EL (cell line): ENCODE data around the gene TEX22.

Experiments
- DNase-seq: peaks from one replicate; pipeline ENCODE4 v3.0.0-alpha.2; 2016

TEX22 gene

GRCh38 chr14:105367116-105368031 is 31.0 kb upstream of the TEX22 start:
- no peak for DNase-seq

- no peak for DNase-seq
Measured at GRCh38 chr14:105368032-105368417, 30.3 kb upstream of the TEX22 start.

- no peak for DNase-seq
Measured at GRCh38 chr14:105368426-105368825, 29.9 kb upstream of the TEX22 start.

GRCh38 chr14:105368910-105369652 is 29.3 kb upstream of the TEX22 start:
- DNase-seq: no peak

DNA sequence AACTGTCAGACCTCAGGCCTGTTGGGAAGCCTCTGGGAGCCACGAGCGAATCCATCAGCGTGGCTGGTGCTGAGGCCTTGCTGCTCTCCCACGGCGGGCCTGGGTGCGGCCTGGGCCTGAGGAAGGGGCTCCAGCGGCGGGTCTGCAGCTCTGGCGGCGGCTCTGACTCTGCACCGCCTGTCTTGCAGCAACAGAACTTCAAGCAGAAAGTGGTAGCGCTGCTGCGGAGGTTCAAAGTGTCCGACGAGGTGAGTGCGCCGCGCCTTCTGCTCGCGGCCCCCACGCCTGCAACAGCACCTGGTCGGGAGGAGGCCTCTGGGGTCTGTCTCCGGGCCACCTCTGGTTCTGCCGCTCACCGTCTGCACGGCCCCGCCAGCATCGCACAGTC is 28.7 kb upstream of the TEX22 start:
- no peak for DNase-seq

GRCh38 chr14:105374389-105374788 is 23.9 kb upstream of the TEX22 start:
- no peak for DNase-seq

GRCh38 chr14:105375635-105376057 is 22.7 kb upstream of the TEX22 start:
- no peak for DNase-seq

DNA sequence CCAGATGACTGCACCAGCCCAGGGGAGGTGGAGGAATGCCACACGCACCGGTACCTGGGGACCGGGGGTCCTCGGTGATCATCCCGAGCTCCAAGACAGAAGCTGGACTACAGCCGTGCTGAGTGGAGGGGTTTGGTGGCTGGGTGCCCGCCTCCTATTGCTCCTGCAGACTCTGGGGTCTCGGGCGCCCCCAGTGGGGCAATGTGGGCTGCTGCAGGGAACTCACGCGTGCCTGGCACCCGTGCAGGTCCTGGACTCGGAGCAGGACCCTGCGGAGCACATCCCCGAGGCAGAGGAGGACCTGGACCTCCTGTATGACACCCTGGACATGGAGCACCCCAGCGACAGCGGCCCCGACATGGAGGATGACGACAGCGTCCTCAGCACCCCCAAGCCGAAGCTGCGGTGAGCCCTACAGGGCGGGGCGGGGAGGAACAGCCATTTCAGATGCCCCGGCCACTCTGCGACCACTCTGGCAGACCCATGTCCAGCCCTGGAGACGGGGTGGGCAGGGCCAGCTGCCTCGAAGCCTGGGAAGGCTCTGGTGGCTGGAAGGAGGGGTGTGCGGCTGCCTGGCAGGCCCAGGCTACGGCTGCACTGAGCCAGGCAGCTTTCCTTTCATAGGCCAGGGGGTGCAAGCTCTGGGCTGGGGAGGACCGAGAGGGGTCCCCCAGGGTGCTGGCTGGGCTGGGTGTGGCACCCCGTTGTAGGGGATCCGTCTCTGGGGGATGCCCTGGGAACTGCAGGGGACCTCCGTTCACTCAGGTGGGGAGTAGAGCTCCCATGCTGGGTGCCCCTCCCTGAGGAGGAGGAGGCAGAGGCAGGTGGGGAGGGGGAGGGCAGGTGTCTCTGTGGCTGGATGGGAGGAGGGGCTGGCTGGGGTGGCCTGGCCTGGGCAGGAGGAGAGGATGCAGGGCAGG is 21.6 kb upstream of the TEX22 start:
- no peak for DNase-seq

DNA sequence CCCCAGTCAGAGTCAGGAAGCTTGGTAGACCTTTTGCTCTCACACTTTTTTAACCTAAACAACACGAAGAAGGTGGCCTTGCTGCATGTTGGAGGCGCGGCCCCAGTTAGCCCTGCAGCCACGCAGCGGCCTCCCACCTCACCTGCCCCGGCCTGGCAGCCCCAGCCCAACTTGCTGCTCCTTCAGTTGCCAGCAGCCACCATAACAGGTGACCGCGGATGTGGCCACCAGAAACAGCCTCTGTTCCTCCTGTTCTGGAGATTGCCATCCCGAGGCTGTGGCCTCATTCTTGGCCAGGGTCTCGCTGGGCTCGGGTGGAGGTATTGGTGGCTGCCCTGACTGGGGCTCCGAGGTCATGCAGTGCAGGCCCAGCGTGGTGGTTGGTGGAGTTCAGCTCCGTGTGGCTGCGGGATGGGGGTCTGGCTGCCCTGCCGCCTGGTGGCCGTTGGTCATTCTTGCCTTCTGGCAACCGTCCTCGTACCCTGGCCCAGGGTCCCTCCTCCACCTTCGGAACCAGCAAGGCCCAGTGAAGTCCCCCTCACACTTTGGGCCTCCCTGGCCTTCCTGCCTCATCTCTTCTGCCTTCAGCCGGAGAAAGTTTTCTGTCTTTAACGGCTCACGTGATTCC is 20.7 kb upstream of the TEX22 start:
- DNase-seq: no peak

GRCh38 chr14:105378199-105378598 is 20.1 kb upstream of the TEX22 start:
- DNase-seq: no peak

GRCh38 chr14:105378873-105379685 is 19.3 kb upstream of the TEX22 start:
- DNase-seq: no peak

DNA sequence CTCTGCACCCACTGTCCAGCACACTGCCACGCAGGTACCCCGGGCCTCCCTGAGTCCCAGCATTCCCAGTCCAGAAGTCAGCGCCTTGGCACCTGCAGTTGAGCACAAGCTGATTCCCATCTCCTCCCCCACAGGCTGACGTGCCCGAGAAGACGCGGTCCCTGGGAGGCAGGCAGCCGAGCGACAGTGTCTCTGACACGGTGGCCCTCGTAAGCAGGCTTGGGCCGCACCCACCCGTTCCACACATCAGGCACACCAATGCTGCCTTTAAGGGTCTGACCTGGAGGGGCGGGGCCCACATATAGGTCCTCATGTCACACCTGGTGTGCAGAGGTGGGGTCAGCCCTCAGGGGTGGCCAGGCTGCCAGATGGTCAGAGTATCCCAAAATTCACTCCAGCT is 18.4 kb upstream of the TEX22 start:
- no peak for DNase-seq

DNA sequence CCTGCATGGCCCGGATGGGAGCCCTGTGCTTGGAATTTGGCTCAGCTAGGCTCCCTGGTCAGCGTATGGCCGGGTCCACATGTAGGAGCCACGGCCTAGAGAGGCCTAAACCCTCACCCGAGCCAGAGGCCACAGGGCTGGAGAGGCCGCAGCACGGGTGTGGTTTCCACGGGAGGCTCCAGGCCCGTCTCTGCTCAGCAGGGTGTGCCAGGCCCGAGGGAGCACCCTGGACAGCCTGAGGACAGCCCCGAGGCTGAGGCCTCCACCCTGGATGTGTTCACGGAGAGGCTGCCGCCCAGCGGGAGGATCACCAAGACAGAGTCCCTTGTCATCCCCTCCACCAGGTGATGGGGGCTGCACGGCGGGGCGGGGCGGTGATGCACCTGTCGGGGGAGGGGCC is 17.6 kb upstream of the TEX22 start:
- no peak for DNase-seq

DNA sequence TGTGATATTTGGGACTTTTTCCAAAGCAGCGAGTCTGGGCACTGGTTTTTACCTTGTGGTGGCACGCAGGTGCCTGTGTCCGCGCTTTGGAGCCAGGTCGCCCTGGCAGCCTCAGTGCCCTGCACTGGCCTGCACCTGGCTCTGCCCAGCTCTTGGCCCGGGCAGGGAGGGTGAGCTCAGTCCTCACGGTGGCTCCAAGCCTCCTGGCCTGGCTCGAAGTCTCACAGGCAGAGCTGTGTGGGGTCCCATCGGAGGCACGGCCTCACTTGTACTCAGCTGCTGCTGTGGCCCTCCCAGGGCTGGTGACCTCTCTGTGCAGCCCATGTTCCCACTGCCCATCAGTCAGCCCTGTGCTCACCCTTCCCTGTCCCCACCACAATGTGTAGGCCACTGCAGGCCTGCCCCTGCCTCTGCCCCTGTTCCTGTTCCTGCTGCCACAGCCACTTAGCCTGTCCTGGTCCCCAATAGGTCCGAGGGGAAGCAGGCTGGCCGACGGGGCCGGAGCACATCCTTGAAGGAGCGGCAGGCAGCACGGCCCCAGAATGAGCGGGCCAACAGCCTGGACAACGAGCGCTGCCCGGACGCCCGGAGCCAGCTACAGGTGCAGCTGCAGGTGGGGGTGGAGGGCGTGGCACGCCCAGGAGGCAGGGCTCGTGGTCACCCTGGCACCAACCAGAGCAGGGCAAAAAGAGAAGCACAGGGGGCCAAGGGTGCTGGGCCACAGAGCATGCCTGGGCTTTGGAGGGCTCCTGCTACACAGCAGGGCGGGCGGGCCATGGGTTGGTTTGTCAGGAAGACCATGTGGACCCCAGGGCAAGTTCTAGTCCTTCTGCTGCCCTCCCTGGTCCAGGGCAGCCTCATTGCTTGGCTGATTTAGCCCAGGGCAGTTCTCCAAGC is 16.6 kb upstream of the TEX22 start:
- DNase-seq: no peak

DNA sequence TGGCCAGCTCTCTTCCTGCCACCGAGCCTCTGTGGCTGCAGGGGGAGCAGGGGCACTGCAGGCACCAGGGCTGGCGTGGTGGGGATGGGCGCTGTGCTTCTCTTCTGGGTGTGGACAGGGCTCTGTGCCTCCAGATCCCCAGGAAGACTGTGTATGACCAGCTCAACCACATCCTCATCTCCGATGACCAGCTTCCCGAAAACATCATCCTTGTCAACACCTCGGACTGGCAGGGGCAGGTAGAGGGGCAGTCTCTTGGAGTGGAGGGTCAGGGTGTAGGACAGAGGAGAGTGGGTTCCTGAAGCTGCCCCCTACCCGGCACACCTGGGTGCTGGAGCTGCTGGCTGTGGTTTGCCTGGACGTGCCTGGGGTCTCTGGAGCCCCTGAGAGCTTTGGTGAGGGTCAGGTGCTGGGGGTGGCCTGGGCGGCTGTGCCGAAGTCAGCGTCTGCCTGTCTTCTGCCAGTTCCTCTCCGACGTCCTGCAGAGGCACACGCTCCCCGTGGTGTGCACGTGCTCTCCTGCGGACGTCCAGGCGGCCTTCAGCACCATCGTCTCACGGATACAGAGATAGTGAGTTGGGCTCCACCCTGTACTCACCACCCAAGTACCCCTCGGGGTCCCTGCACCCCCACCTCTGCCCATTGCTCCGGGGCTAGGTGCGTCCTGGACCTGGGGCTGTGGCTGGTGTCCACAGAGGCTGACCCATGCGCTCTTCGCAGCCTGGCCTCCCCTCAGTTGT is 15.8 kb upstream of the TEX22 start:
- DNase-seq: no peak

- DNase-seq: no peak
Measured at GRCh38 chr14:105383083-105383730, 15.1 kb upstream of the TEX22 start.

GRCh38 chr14:105384041-105384557 is 14.2 kb upstream of the TEX22 start:
- no peak for DNase-seq

GRCh38 chr14:105384605-105385321 is 13.6 kb upstream of the TEX22 start:
- no peak for DNase-seq

GRCh38 chr14:105385322-105385637 is 13.1 kb upstream of the TEX22 start:
- no peak for DNase-seq
